Heart right ventricle (tissue), 16 donors: ENCODE data around the gene ANKRD17. TPM values are rescaled to one million over a fixed set of nuclear protein-coding genes. Genes with fewer than 3 reads are reported as not detected.

Experiments
- ATAC-seq, 8 donors: fragments of 200-7000 bp; cut with Tn5 transposase; one replicate each; pipeline ENCODE4 v1.9.1; 2020; ENCODE audit warnings: mild to moderate bottlenecking in 8 of 8, moderate library complexity in 8 of 8, moderate number of reproducible peaks in 1 of 8
- DNase-seq, 2 donors: peaks; one replicate each; pipeline ENCODE4 v3.0.0-alpha.2; 2020
- H3K27ac ChIP-seq, 10 donors: fragments of 200-600 bp; sonication (generic) in 2 of 10; one replicate each; pipeline versions ENCODE4 v1.5.0 to v1.8.0; 2020 to 2022; ENCODE audit warnings: mild to moderate bottlenecking in 3 of 10
- H3K27me3 ChIP-seq, 7 donors: fragments of 200-600 bp; one replicate each; pipeline ENCODE4 v1.8.0; 2021 to 2022; ENCODE audit warnings: mild to moderate bottlenecking in 2 of 7
- H3K36me3 ChIP-seq, 9 donors: fragments of 200-600 bp; sonication (generic) in 1 of 9; one replicate each; pipeline versions ENCODE4 v1.5.0 to v1.8.0; 2020 to 2022; ENCODE audit warnings: mild to moderate bottlenecking in 2 of 9
- H3K4me1 ChIP-seq, 9 donors: fragments of 200-600 bp; sonication (generic) in 1 of 9; one replicate each; pipeline versions ENCODE4 v1.5.0 to v1.8.0; 2020 to 2022; ENCODE audit warnings: mild to moderate bottlenecking in 4 of 9
- H3K4me3 ChIP-seq, 10 donors: fragments of 200-600 bp; sonication (generic) in 2 of 10; one replicate each; pipeline versions ENCODE4 v1.5.0 to v1.8.0; 2020 to 2022; ENCODE audit warnings: mild to moderate bottlenecking in 7 of 10, moderate library complexity in 2 of 10
- H3K9me3 ChIP-seq, 11 donors: fragments of 200-600 bp in 10 of 11; sonication (generic) in 2 of 11; one replicate each; pipeline versions ENCODE4 v1.5.0 to v1.8.0; 2013 to 2022; ENCODE audit warnings: mild to moderate bottlenecking in 2 of 11, control low read depth in 1 of 11, moderate library complexity in 1 of 11
- WGBS, 2 donors: extraction: QIAGEN DNeasy Blood & Tissue Kit; methylation state at CpG; one replicate each; pipeline ENCODE4 v1.1.7; 2013; ENCODE audit warnings: inconsistent platforms in 1 of 2; 5-methylcytosine and 5-hydroxymethylcytosine counted together
- intact Hi-C, 10 donors: fragments of 100-400 bp; cut with DNase I; formaldehyde crosslinking; loops; one replicate each; pipeline versions ENCODE4 v1.11.1 to v1.14.2; 2022
- polyA plus RNA-seq, 2 donors: library from polyadenylated mRNA; stranded (reverse); fragments of 200-250 nt; gene quantifications; one replicate each; pipeline ENCODE4 v1.2.3, GENCODE V29; 2013
- total RNA-seq, 10 donors: library from RNA; stranded (reverse); fragmentation: NEBNext Ultra II Directional in 3 of 10; extraction: Animal tissue kit (Norgen Biotek cat#: 25700) in 3 of 10; gene quantifications; one replicate each; pipeline versions ENCODE4 v1.2.1 to v1.2.4, GENCODE V29; 2021 to 2023
- TF ChIP-seq, protein P1 (sequence below), 9 donors: fragments of 200-600 bp; sonication (generic) in 2 of 9; IDR thresholded peaks; one replicate each; pipeline versions ENCODE4 v1.5.0 to v1.8.0; 2021 to 2022; ENCODE audit warnings: antibody characterized with exemption in 9 of 9, mild to moderate bottlenecking in 5 of 9, moderate library complexity in 1 of 9
- donor health status: Arrhythmogenic right ventricular cardiomyopathy.
- donor health status: ischemic (EF 13 %, LVEDD 7.1; RV severe dilation, severe dysfunction).
- donor health status: healthy with polysubstance abuse.
- donor health status: DM: no; HTN: yes; CAD: no.
- donor health status: DM: no; HTN: no; CAD: no.
- donor health status: ischemic (EF 25% LVEDD 6.9; RV normal size, moderate dysfunction).
- donor health status: ischemic (EF 25% LVEDD 5.7; RV mildly dilated, moderate dysfunction).
- donor health status: healthy.
- donor health status: DM: yes; HTN: yes; CAD: no.
- donor health status: Ischemic cardiomyopathy.
- donor health status: ischemic (EF 35%, LVEDD 5.7; RV mildly dilated, moderate dysfunction).
- donor health status: nonischemic (EF 11% LVEDD 7.7; RV severe dilation, severe dysfunction).
- donor health status: DM: yes; HTN: yes; CAD: no.
- donor health status: PGD.
- donor health status: ischemic (EF 29% LVEDD 5.4; RV normal size, mild dysfunction).
- donor health status: nonischemic (EF 23%, LVEDD 6.1; RV moderate dilation, normal function).

ANKRD17 gene
- total and polyA plus RNA-seq, 12 donors = 13.5 to 71.7 (median 60.4) TPM

DNA sequence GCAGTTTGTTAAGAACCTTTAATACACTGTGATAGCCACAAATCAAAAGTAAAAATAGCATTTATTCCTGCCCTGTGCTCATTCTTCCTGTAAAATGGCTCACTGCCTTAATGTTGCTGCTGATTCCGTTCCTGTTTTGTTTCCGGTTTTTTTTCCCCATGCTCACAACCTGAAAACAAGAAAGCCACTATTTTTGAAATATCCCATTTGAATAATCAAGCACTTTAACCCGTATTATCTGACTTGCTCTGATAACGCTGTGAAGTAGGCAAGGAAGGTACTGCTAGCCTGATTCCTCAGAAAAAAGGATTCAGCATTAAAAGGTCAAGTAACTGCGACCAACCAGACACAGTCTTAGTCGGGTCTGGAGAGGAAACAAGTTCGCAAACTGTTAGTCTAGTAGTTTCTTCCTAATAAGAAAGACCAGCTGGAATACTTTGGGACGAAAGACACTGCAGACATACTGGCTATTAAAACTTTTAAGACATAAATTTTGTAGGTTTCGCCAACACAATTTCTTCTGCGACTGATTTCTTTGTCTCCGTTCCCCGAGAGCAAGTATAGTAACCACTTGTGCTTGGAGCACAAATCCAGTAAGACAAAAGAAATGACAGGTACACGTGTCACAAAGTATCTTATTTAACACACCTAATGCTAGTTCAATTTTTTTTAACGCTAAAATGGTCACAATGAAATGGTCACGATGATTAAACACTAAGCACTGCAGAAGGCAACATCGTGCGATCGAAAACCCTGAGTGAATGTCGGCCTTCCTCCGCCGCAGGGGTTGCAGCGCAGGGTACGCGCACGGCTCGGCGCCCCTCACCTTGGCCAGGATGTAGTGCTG is 189.9 kb downstream of the ANKRD17 start:
- Histone ChIP-seq H3K27ac (peak overlapping the region; percentile 86 to 99 (median 94)), H3K27me3 (no peaks in the 10 kb centered on the region), H3K36me3 (peaks cover 0 to 41% (median 0%) of the 10 kb centered on the region in 9 donors), H3K4me1 (peaks cover 0 to 39% (median 29%) of the 10 kb centered on the region in 9 donors), H3K4me3 (peak overlapping the region; percentile 62 to 99 (median 78)), H3K9me3 (no peaks in the 10 kb centered on the region)
- intact Hi-C loops = loop anchor here in 6 of 10 donors (1.0 to 5.0 kb wide), 3 partner anchors 189 to 191 kb away; partner anchors contain the start of gene ANKRD17 (in 5 of the 6)
- TF ChIP-seq, protein P1, sequence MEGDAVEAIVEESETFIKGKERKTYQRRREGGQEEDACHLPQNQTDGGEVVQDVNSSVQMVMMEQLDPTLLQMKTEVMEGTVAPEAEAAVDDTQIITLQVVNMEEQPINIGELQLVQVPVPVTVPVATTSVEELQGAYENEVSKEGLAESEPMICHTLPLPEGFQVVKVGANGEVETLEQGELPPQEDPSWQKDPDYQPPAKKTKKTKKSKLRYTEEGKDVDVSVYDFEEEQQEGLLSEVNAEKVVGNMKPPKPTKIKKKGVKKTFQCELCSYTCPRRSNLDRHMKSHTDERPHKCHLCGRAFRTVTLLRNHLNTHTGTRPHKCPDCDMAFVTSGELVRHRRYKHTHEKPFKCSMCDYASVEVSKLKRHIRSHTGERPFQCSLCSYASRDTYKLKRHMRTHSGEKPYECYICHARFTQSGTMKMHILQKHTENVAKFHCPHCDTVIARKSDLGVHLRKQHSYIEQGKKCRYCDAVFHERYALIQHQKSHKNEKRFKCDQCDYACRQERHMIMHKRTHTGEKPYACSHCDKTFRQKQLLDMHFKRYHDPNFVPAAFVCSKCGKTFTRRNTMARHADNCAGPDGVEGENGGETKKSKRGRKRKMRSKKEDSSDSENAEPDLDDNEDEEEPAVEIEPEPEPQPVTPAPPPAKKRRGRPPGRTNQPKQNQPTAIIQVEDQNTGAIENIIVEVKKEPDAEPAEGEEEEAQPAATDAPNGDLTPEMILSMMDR (IDR thresholded peaks at IDR 0.05) = no peak
- 1% methylated on average over 27 of the region's 27 CpGs for WGBS, 2 donors
- peak in 2 of 8 donors; percentile 13 to 16 for ATAC-seq
- DNase-seq = no peak

DNA sequence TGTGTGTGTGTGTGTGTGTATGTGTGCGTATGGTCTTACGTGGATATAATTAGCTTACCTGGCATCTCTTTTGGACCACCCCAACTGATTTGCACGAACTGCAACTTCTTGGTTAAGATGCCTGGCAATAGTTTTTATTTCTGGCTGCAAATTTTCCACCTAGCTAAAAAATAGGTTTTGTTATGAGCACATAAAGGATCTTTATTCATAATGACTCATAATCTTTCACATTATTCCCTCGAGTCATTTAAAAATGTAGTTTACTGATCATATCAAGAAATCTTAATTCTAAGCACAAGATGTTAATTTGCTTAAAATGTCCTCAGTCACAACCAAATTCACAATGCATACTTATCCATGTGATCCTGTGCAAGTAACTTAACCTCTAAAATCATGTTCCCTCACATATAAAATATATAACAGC is 190.6 kb downstream of the ANKRD17 start:
- Histone ChIP-seq H3K4me3 (peak overlapping the region in 9 of 10 donors; percentile 62 to 99 (median 77)), H3K27me3 (no peaks in the 10 kb centered on the region), H3K27ac (peak overlapping the region in 9 of 10 donors; percentile 92 to 99 (median 95)), H3K9me3 (no peaks in the 10 kb centered on the region), H3K4me1 (peaks cover 0 to 39% (median 29%) of the 10 kb centered on the region in 9 donors), H3K36me3 (peaks cover 0 to 41% (median 0%) of the 10 kb centered on the region in 9 donors)
- DNase-seq = no peak
- WGBS, 2 donors = 43% methylated on average over 4 of the region's 4 CpGs
- no peak for ATAC-seq
- intact Hi-C loops = loop anchor here in 5 of 10 donors (2.0 to 5.0 kb wide), 2 partner anchors 189 to 191 kb away; partner anchors contain the start of gene ANKRD17 (in 5 of the 5)
- TF ChIP-seq, protein P1 (IDR thresholded peaks at IDR 0.05) = no peak

DNA sequence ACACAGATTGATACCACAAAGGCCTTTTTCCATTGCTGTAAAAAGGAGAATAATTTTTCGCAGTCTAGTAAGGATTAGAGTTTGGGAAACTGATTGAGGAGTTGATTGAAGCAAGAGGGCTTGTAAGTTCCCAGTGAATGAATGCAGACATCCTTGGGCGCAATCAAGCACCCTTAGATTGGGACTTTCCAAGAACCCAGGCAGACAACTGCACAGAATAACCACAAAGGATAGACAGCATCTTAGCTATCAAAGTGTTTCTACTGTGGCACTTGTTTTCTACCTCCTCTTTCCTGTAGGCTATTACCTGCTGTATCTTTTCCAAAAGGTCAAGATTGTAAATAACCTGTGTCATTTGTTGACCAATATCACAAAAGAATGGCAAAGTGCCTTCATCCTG is 191.7 kb downstream of the ANKRD17 start:
- TF ChIP-seq, protein P1 (IDR thresholded peaks at IDR 0.05) = no peak
- intact Hi-C loops = loop anchor here in 2 of 10 donors (5.0 kb wide), 1 partner anchor 190 kb away; the partner anchor contains the start of gene ANKRD17 (in 2 of the 2)
- H3K27me3 ChIP-seq = no peaks in the 10 kb centered on the region
- H3K27ac ChIP-seq = no peak overlapping the region
- no peak for DNase-seq
- H3K36me3 ChIP-seq = peaks cover 0 to 47% (median 0%) of the 10 kb centered on the region in 9 donors
- H3K4me3 ChIP-seq = no peak overlapping the region
- WGBS, 2 donors = 98% methylated on average over 2 of the region's 2 CpGs
- no peak for ATAC-seq
- H3K4me1 ChIP-seq = peaks cover 0 to 39% (median 29%) of the 10 kb centered on the region in 9 donors
- H3K9me3 ChIP-seq = no peaks in the 10 kb centered on the region

DNA sequence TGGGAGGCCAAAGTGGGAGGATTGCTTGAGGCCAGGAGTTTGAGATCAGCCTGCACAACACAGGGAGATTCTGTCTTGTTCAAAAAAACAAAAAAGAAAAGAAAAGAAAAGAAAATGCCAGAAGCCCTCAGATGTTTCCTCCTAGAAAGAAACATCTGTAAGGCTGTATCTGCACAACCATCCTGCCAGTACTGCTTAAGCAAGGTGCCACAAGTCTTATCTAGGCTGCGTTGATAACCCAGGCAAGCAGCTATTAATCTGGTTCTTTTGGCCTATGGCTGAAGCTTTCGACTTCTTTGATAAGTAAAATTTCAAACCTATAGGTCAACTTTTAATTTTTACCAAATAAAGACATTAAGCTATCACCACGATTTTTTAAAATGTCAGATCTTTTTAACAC is 192.2 kb downstream of the ANKRD17 start:
- Histone ChIP-seq H3K9me3 (no peaks in the 10 kb centered on the region), H3K36me3 (peaks cover 0 to 52% (median 4%) of the 10 kb centered on the region in 9 donors), H3K27ac (no peak overlapping the region), H3K4me3 (no peak overlapping the region), H3K4me1 (peaks cover 0 to 39% (median 29%) of the 10 kb centered on the region in 9 donors), H3K27me3 (no peaks in the 10 kb centered on the region)
- intact Hi-C loops = loop anchor here in 2 of 10 donors (5.0 kb wide), 1 partner anchor 191 kb away; the partner anchor contains the start of gene ANKRD17 (in 2 of the 2)
- WGBS, 2 donors = 61 to 72% methylated on average over 3 of the region's 3 CpGs
- TF ChIP-seq, protein P1 (IDR thresholded peaks at IDR 0.05) = no peak
- ATAC-seq = no peak
- DNase-seq = no peak
